GM10266 (cell line): ENCODE measurements around the gene NFS1.

Experiments used
- DNase-seq: peaks from one replicate; pipeline ENCODE4 v3.0.0; 2012; ENCODE audit errors: extremely low spot score
- TF ChIP-seq, protein P1 (sequence below): IDR thresholded peaks from 2 replicates; pipeline ENCODE4 v1.5.1; 2012; ENCODE audit warnings: mild to moderate bottlenecking, low read depth; ENCODE audit not compliant: control insufficient read depth, insufficient read depth; ENCODE audit errors: missing control alignments

The NFS1 gene

DNA sequence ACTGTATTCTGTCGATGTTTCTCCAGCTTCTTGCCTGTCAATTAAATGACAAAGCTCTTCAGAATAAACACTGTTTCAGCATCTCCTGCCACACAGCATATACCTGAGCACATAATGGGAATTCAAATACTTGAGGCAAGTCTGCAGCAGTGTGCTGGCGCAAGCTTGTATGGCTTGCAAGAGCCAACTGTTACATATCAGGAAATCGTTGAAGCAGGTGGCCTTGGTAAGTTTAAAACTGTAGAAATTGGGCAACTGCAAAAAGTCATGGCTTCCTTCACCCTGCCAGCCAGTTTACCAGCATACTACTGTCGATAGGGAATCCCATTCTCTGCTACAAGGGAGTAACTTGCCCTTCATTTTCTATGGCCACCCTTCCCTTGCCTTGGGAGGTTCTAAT, 57.4 kb downstream of the NFS1 start:
- TF ChIP-seq, protein P1, sequence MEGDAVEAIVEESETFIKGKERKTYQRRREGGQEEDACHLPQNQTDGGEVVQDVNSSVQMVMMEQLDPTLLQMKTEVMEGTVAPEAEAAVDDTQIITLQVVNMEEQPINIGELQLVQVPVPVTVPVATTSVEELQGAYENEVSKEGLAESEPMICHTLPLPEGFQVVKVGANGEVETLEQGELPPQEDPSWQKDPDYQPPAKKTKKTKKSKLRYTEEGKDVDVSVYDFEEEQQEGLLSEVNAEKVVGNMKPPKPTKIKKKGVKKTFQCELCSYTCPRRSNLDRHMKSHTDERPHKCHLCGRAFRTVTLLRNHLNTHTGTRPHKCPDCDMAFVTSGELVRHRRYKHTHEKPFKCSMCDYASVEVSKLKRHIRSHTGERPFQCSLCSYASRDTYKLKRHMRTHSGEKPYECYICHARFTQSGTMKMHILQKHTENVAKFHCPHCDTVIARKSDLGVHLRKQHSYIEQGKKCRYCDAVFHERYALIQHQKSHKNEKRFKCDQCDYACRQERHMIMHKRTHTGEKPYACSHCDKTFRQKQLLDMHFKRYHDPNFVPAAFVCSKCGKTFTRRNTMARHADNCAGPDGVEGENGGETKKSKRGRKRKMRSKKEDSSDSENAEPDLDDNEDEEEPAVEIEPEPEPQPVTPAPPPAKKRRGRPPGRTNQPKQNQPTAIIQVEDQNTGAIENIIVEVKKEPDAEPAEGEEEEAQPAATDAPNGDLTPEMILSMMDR, result no peak
- DNase-seq, result no peak

DNA sequence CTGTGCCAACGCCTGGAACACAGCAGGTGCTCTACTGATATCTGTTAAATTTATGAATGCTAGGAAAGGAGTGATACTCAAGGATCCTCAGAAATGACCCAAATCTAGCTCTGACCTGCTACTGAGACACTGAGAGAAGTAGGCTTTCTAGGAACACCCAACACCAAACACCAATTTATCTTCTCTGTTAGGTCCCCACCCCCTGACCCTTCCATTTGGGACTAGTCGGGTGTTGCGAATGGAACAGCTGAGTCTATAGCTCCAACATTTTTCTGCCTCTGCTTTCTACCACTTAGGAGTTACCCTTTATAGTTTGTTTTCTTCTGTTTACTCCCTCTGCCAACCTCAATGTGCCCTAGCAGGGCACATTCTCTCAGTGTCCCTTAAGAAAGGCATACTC, 58.4 kb downstream of the NFS1 start:
- DNase-seq, result no peak
- TF ChIP-seq, protein P1, result no peak

DNA sequence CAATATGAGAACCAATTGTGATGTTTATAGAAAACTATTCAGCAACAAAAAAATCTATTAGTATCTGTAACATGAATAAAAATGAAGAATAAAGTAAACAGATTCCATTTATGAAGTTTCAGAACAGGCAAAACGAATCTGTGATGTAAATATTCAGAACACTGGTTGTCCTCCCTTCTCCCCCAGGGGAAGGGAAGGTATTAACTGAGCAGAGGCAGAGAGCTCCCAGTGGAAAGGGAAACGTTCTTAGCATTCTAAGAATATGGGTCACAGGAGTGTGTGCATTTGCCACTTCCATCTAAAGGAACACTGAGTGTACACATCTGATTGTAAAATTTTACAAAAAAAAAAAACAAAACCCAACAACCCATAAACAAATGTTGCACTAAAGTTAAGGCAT, 60.4 kb downstream of the NFS1 start:
- DNase-seq, result no peak

DNA sequence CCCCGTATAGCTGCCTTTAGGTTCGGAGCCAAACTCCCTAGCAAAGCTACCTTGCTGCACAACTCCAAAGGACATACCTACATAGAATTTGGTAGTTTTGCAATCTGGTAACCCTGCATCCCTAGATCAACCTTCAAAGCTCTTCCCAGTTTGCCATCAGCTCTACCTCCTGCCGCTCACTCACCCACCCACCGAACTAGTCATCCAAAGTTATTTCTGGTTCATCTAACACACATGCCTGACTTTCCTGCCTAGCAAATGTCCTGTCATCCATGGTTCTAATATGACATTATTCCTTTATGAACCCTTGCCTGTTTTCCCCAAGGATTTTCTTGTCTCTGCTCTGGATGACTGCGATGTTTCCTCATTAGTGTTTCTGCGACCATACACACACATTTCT, 61.9 kb downstream of the NFS1 start:
- TF ChIP-seq, protein P1, result no peak
- DNase-seq, result no peak

More for the DNA sequence above, 60.4 kb downstream of the NFS1 start:
- TF ChIP-seq, protein P1, result no peak

DNA sequence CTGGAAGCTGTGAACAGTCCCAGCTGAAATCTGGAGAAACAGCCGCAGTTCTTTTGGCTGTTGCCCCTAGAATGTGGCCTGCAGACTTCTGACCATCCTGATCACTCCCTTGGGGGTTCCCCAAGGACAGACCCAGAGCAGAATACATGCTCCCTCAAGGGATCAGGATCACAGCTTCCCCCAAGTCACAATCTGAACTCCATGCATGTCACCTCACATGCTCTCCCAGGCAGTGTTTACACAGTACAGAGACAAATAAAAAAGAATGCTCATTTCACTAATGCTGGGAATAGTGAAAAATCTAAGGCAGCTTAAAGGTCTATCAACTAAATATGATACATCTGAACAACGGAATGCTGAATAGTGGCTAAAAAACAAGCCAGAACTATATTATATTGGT, 63.1 kb downstream of the NFS1 start:
- no peak for DNase-seq
- TF ChIP-seq, protein P1, result no peak

DNA sequence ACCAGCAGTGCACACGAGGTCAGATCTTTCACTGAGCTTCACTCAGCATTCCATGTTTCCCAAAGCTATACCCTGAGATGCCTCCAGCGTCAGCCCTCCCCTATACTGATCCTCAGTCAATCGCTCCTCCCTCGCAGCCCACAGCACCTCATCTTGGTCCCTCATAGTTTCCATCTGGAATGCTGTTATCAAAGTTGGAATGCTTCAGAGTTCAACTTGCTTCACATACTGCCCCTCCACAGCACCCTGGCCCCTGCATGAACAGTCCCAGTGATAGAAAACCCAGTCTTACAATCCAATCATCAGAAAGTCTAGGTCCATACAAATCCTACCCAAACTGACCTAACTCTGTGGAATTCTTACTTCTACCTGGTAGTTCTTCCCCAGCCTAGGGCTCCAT, 63.5 kb downstream of the NFS1 start:
- DNase-seq, result no peak
- TF ChIP-seq, protein P1, result no peak

DNA sequence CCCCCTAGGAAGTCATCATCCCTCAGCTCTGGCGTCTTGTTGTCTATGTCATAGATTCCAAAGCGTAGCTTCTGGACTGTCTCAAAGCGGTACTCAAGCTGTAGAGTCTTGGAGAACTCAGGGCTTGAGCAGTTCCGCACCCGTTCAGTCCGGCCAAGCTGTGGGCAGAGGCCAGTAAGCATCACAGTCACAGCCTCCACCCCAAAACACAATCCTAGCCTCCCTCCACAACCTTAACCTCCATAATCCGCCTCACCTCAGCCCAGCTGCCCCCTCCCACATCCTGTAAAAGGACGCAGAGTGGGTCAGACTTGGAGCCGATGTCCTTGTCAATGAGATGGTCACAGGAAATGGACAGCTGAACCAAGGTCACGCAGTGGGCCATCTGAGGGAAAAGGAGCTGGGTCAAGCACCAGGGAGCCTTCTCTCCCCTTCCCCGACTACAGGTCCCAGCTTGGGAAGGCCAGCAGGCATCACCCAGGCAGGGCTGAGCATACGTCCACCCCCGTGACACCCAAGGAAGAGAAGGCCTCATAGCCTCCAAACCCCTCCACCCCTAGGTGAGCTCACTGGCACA, 66.5 kb downstream of the NFS1 start:
- DNase-seq, result no peak
- TF ChIP-seq, protein P1, result no peak
